ENCODE measurements around the gene ALLC.

The ALLC gene

GRCh38 chr2:3678212-3678611 lies 20.2 kb downstream of the ALLC start:
- no peak for DNase-seq (ENCODE audit: low read depth, low spot score)
- H3K4me3 ChIP-seq (ENCODE audit: low read depth, low read length), result no peak overlapping the region
- TF ChIP-seq CTCF (IDR thresholded peaks at IDR 0.05; ENCODE audit: low read depth, low read length), result no peak
- in situ Hi-C loops (cut with HindIII; ENCODE audit: low sequenced_read_pairs), result no loop called here

GRCh38 chr2:3679180-3679579 lies 21.2 kb downstream of the ALLC start:
- in situ Hi-C loops (cut with HindIII; ENCODE audit: low sequenced_read_pairs), result no loop called here
- DNase-seq (ENCODE audit: low read depth, low spot score), result no peak
- no peak for TF ChIP-seq CTCF (IDR thresholded peaks at IDR 0.05; ENCODE audit: low read depth, low read length)
- no peak overlapping the region for H3K4me3 ChIP-seq (ENCODE audit: low read depth, low read length)

- no peak for TF ChIP-seq CTCF (IDR thresholded peaks at IDR 0.05; ENCODE audit: low read depth, low read length)
- in situ Hi-C loops (cut with HindIII; ENCODE audit: low sequenced_read_pairs), result no loop called here
- no peak overlapping the region for H3K4me3 ChIP-seq (ENCODE audit: low read depth, low read length)
Observed at GRCh38 chr2:3679616-3680393, 21.8 kb downstream of the ALLC start.

GRCh38 chr2:3680548-3681345 lies 22.7 kb downstream of the ALLC start:
- no peak for TF ChIP-seq CTCF (IDR thresholded peaks at IDR 0.05; ENCODE audit: low read depth, low read length)
- H3K4me3 ChIP-seq (ENCODE audit: low read depth, low read length), result no peak overlapping the region
- DNase-seq (ENCODE audit: low read depth, low spot score), result no peak
- in situ Hi-C loops (cut with HindIII; ENCODE audit: low sequenced_read_pairs), result no loop called here

More at GRCh38 chr2:3679616-3680393, 21.8 kb downstream of the ALLC start:
- DNase-seq (ENCODE audit: low read depth, low spot score), result no peak

GRCh38 chr2:3681625-3682024 lies 23.6 kb downstream of the ALLC start:
- no peak overlapping the region for H3K4me3 ChIP-seq (ENCODE audit: low read depth, low read length)

GRCh38 chr2:3682811-3683210 lies 24.8 kb downstream of the ALLC start:
- in situ Hi-C loops (cut with HindIII; ENCODE audit: low sequenced_read_pairs), result no loop called here
- DNase-seq (ENCODE audit: low read depth, low spot score), result no peak
- TF ChIP-seq CTCF (IDR thresholded peaks at IDR 0.05; ENCODE audit: low read depth, low read length), result no peak
- H3K4me3 ChIP-seq (ENCODE audit: low read depth, low read length), result no peak overlapping the region

More at GRCh38 chr2:3681625-3682024, 23.6 kb downstream of the ALLC start:
- no peak for TF ChIP-seq CTCF (IDR thresholded peaks at IDR 0.05; ENCODE audit: low read depth, low read length)
- in situ Hi-C loops (cut with HindIII; ENCODE audit: low sequenced_read_pairs), result no loop called here
- no peak for DNase-seq (ENCODE audit: low read depth, low spot score)

Data from astrocyte of the spinal cord (primary cell).